ENCODE measurements around the gene SERTAD1. TPM values are rescaled to one million over a fixed set of nuclear protein-coding genes. Genes with fewer than 3 reads are reported as not detected.

Gene SERTAD1
- total and polyA plus RNA-seq, 2 of the 4 experiments (the other 2 are of a cell fraction): 21.1 to 27.4 TPM

GRCh38 chr19:40416918-40417642, 8.7 kb downstream of the SERTAD1 start (continued):
- no peak for TF ChIP-seq CTCF (conservative IDR thresholded peaks at IDR 0.05; ENCODE audit: low read depth, low read length)

- no TSS peak for BruUV-seq (replicated peaks)
- no peak overlapping the region for H4K5ac ChIP-seq (ENCODE audit: low read depth, low read length)
- H2BK20ac ChIP-seq (ENCODE audit: low read depth, low read length): no peak overlapping the region
- H3K23ac ChIP-seq (ENCODE audit: low read depth, low read length): peak overlapping the region; percentile 24; the same call in 1 of the 2 replicates
- ChIA-PET CTCF (no interaction called here), POLR2A (ENCODE audit: unreplicated experiment) (no interaction called here)
- H3K4ac ChIP-seq (ENCODE audit: low read depth, low read length): no peak overlapping the region
- H3K27me3 ChIP-seq (ENCODE audit: control insufficient read depth, insufficient read depth, low read length): no peaks in the 10 kb centered on the region
- peaks cover 0 to 4% of the 10 kb centered on the region in 2 experiments; a peak in 1 of 4 replicates for H3K79me1 ChIP-seq (ENCODE audit: low read depth in 1 of 2, low read length in 2 of 2)
- H3K56ac ChIP-seq (ENCODE audit: extremely low read depth, insufficient read depth, low read length): no peak overlapping the region
- intact Hi-C loops (cut with micrococcal nuclease): no loop called here
- H3K4me3 ChIP-seq (ENCODE audit: insufficient read depth, low read depth, low read length): no peak overlapping the region
- H3K9ac ChIP-seq (ENCODE audit: low read depth, low read length): no peak overlapping the region
- DNase-seq (no peak), ATAC-seq (ENCODE audit: low read depth) (no peak)
- no peak overlapping the region for H2BK5ac ChIP-seq (ENCODE audit: low read depth, low read length, poor library complexity, severe bottlenecking)
- no peak overlapping the region for H4K8ac ChIP-seq (ENCODE audit: low read depth in 2 of 2, low read length in 2 of 2)
- H3K9me1 ChIP-seq (ENCODE audit: insufficient read depth, low read length): peaks cover 9% of the 10 kb centered on the region
- H3K4me1 ChIP-seq (ENCODE audit: control insufficient read depth, insufficient read depth, low read length): peaks cover 7% of the 10 kb centered on the region
- dilution Hi-C loops (cut with HindIII; ENCODE audit: low sequenced_read_pairs, unreplicated experiment): no loop called here
- 0 out of 2 replicates have a peak overlapping the region, but pooled peaks have one; percentile 73 for H2AK5ac ChIP-seq (ENCODE audit: low read depth, low read length)
- H2AFZ ChIP-seq (replicated peaks; ENCODE audit: low read length, poor library complexity): no peak overlapping the region
- 100% methylated on average over 1 of the region's 2 CpGs; no CpG with 5 or more reads in 1 of the 2 experiments for WGBS, 2 experiments (ENCODE audit: extremely low coverage in 2 of 2, insufficient read length in 1 of 2)
- no peak overlapping the region for H3K18ac ChIP-seq (ENCODE audit: low read depth, low read length)
- no peak overlapping the region for H3K14ac ChIP-seq (replicated peaks; ENCODE audit: low read depth, low read length)
- H4K91ac ChIP-seq (ENCODE audit: insufficient read depth, low read depth, low read length): peak overlapping the region; percentile 24; the same call in 1 of the 2 replicates
- H3K36me3 ChIP-seq (ENCODE audit: control insufficient read depth, insufficient read depth, low read length): no peaks in the 10 kb centered on the region
- no peak overlapping the region for H2BK15ac ChIP-seq (ENCODE audit: low read depth, low read length)
- no peak overlapping the region for H3K27ac ChIP-seq (ENCODE audit: insufficient read depth, low read length)
- H4K20me1 ChIP-seq (ENCODE audit: insufficient read depth, low read length): no peaks in the 10 kb centered on the region
- H2AK9ac ChIP-seq (replicated peaks; ENCODE audit: low read depth, low read length, poor library complexity): peak overlapping the region; percentile 48
- H2BK120ac ChIP-seq (ENCODE audit: low read depth, low read length): no peak overlapping the region; the same call in 1 of the 2 replicates
- H3K4me2 ChIP-seq (ENCODE audit: low read depth, low read length): no peak overlapping the region
- in situ Hi-C loops (cut with MboI; ENCODE audit: low sequenced_read_pairs): no loop called here
- H3K9me3 ChIP-seq (ENCODE audit: control insufficient read depth, insufficient read depth, low read length): no peaks in the 10 kb centered on the region
- TF ChIP-seq MAZ (IDR thresholded peaks at IDR 0.05; ENCODE audit: borderline replicate concordance, low read depth, low read length) (no peak), BHLHE40 (IDR thresholded peaks at IDR 0.05; ENCODE audit: low read depth, low read length) (no peak), RAD21 (IDR thresholded peaks at IDR 0.05; ENCODE audit: low read length) (no peak), CEBPB (IDR thresholded peaks at IDR 0.05; ENCODE audit: low read depth, low read length) (no peak), RCOR1 (IDR thresholded peaks at IDR 0.05; ENCODE audit: insufficient replicate concordance, low read length) (no peak), NFE2L2 (IDR thresholded peaks at IDR 0.05; ENCODE audit: low read depth, low read length) (no peak), POLR2A (IDR thresholded peaks at IDR 0.05; ENCODE audit: low read depth, low read length) (no peak), MXI1 (IDR thresholded peaks at IDR 0.05; ENCODE audit: borderline replicate concordance, low read depth, low read length) (no peak), ELK1 (IDR thresholded peaks at IDR 0.05; ENCODE audit: borderline replicate concordance, low read depth, low read length) (no peak), MAFK (IDR thresholded peaks at IDR 0.05; ENCODE audit: low read depth, low read length) (no peak), CTCF (conservative IDR thresholded peaks at IDR 0.05; ENCODE audit: low read depth, low read length) (no peak)
These were observed 10.0 kb downstream of the SERTAD1 start for GRCh38 chr19:40415768-40416167.

Data from IMR-90 (cell line).